DMS153 treated with DMSO at 0.1 percent for 48 hours (cell line): Measurements from ENCODE around the gene SLC22A6.
A peak's percentile ranks its signal among the peaks of the same experiment; 100 is the strongest.

ENCODE experiments used
- DNase-seq: peaks from one replicate; lab custom pipeline; 2025; ENCODE audit not compliant: unreplicated experiment; lab: John Stamatoyannopoulos, UW

Gene SLC22A6, protein sequence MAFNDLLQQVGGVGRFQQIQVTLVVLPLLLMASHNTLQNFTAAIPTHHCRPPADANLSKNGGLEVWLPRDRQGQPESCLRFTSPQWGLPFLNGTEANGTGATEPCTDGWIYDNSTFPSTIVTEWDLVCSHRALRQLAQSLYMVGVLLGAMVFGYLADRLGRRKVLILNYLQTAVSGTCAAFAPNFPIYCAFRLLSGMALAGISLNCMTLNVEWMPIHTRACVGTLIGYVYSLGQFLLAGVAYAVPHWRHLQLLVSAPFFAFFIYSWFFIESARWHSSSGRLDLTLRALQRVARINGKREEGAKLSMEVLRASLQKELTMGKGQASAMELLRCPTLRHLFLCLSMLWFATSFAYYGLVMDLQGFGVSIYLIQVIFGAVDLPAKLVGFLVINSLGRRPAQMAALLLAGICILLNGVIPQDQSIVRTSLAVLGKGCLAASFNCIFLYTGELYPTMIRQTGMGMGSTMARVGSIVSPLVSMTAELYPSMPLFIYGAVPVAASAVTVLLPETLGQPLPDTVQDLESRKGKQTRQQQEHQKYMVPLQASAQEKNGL

DNA sequence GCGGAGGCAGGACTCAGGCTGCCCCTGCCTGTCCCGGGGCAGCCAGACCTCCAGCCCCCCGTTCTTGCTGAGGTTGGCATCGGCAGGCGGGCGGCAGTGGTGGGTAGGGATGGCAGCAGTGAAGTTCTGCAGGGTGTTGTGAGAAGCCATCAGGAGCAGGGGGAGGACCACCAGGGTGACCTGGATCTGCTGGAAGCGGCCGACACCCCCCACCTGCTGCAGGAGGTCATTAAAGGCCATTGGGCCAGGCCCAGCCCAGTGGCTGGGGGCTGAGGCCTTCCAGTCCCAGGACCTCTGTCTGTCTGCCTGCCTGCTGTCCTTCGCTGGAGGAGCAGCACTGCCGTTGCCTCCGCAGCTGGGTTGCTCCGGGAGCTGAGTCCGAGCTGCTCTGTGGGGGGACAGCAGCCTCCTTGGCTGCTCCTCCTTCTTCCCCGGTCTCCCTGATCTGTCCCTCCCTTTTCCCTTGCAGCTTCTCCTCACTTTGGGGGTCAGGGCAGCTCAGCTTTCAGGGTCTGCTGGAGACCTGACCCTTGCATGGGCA lies at the start of gene SLC22A6:
Gene SLC22A6 (minus strand): TSS at position 517 of the 541 bp plus-strand sequence. CDS start 277 bp downstream, at position 240.
- no peak for DNase-seq

DNA sequence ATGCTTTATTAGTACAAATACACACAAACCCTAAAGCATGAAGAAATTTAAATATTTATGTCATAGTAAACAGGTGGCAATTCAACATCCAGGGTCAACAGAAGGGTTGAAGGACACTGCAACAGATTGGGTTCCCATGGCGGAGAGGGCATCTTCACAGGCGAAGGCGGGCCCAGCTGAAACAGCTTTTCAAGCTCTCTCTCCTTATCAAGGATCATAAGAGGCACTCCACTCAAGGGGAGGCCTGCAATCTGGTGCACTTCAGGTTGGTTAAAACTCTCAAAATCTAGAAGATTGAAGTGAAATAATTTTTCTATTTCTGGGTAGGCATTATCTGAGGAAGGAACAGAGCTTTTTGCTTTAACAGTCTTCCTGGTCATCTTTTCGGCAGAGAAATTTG lies 47.7 kb upstream of the SLC22A6 start:
- no peak for DNase-seq

- DNase-seq: peak; percentile 17
Measured at GRCh38 chr11:63023841-63024648, 39.3 kb upstream of the SLC22A6 start.

DNA sequence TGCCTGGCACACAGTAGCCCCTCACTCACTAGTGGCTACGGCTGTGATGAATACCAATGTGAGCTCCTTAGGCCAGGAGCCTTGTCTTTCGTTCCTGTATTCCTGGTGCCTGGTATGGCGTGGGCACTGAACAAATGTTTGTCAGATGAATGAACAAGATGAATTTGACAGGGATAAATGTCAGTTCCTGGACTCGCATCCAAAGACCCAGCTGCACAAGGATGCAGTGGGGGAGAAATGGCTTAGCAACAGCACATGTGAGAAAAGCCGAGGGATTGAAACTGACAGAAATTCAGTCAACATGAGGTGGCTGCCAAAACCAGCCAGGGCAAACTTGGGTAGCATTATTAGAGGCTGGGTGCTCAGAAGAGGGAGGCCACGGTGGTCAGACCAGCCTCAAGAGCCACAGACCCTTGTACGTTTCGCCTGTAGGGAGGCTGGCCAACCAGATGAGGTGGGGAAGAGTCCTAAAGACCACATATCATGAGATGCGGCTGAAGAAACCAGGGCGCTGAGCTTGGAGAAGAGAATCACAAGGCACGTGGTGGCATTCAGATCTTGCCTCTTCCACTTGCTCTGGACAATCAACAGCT lies 38.6 kb upstream of the SLC22A6 start:
- DNase-seq: no peak

- no peak for DNase-seq
Measured at GRCh38 chr11:63022441-63022840, 37.7 kb upstream of the SLC22A6 start.

- DNase-seq: no peak
Measured at GRCh38 chr11:63020671-63021291, 36.0 kb upstream of the SLC22A6 start.

DNA sequence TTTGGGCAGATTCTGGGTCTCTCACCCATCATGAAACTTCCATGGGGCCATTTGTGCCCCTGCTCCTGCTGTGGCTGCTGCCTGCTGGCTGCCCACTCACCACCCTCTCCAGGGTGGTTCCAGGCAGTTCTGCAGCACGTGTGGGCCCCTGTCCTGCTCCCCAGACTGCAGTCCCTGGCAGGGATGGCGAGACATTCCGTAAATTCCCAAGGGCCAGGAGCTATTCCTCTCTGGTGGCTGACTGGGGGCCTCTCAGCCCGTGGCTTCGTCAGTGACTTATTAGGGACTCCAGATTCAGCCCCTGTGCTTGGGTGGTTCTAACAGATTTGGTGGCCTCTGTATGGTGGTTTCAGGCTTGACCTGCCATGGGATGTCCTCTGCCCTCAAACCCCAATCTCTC lies 34.7 kb upstream of the SLC22A6 start:
- no peak for DNase-seq

DNA sequence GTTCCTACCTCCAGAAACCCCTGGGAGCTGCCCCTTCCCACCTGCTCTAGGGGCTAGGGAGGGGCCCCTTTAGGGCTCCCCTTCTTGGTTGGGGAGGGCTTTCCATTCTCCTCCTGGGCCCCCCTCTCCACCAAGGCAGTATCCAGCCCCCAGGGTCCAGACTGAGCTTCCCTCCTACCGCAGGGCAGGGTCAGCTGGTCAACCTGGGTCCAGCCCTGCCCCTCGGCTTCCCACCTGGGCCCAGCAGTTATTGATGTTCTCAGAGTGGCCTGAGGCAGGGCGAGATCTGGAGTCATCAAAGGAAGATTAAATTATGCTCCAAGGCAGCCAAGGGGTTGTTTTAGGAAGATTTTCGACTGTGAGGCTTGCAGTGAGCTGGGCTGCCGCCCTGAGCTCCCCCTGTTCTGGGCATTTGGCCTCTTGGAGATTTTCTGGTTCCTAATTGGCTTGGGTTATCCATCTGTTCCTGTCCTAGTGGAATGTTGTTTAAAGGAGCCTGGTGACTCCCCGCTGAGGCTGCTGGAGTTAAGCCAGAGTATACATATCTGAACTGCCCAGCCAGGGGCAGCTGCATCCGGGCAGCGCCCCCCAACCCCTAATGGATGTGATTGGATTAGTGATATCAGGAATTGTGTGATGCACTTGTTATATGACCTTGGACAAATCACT lies 32.7 kb upstream of the SLC22A6 start:
- DNase-seq: no peak

- DNase-seq: no peak
Measured at GRCh38 chr11:63015521-63016215, 30.9 kb upstream of the SLC22A6 start, which contains the start of gene SLC22A8. SLC22A8 (minus strand) TSS chr11:63015841; CDS start chr11:63014958, 883 bp downstream.

- DNase-seq: no peak
Measured at GRCh38 chr11:63014408-63015055, 29.8 kb upstream of the SLC22A6 start.

GRCh38 chr11:63012839-63013238 lies 28.1 kb upstream of the SLC22A6 start:
- DNase-seq: no peak

GRCh38 chr11:63012430-63012829 lies 27.7 kb upstream of the SLC22A6 start:
- no peak for DNase-seq

GRCh38 chr11:63010934-63011439 lies 26.2 kb upstream of the SLC22A6 start:
- DNase-seq: no peak

DNA sequence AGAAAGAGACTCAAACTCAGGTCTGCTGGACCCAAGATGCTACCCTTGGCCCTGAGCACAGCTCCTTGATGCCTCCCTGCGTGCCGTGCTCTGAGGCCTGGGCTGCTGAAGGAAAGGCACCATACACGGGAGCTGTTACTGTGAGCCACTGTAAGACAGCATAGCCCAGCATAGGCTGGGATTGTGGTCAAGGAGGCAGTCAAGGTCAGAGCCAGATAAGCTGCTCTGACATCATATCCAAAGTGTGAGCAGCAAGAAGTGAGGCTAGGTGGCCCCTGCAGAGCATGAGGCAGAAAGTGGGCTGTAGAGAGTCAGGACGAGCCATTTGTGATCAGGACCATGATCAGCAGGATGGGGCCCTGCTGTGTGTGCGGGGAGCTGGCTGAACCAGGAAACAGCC lies 23.2 kb upstream of the SLC22A6 start:
- no peak for DNase-seq

GRCh38 chr11:63001456-63001855 lies 16.7 kb upstream of the SLC22A6 start:
- no peak for DNase-seq

GRCh38 chr11:62999649-63000048 lies 14.9 kb upstream of the SLC22A6 start:
- DNase-seq: no peak

DNA sequence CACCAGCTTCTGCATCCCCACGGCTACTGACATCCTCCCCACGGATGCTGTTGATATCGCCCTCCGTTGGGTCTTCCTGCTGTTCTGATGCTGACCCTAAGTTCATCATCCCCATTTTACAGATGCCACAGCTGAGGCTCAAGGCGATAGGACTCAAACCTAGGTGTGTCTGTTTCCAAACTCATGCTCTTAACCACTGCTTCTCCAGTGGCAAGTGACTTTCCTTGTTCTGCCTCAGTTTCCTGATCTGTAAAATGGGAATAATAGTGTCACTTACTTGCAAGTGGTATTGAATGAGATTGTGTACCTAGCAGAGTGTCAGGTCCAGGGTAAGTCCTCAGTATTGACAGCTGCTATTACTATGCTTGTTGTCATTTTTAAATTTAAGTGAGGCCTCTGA lies 14.4 kb upstream of the SLC22A6 start:
- DNase-seq: no peak

DNA sequence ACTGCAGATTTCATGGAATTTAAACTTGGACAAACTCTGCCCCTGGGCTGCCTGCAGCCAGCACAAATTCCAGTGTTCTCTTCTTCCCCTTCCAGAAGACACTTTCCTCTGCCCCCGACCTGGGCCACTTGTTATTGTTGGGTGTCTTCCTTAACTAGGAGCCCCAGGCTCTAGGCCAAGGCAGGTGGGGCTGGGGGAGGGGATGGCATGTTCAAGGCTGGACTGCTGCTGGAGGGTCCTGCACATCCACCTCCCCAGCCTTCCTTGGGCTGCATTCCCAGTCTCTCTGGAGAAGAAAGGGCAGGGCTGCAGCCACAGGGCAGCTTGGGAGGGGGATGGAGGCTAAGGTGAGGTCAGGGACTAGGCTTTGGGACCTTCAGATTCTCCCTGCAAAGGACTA lies 11.5 kb upstream of the SLC22A6 start:
- no peak for DNase-seq

- DNase-seq: no peak
Measured at GRCh38 chr11:62994775-62995174, 10.0 kb upstream of the SLC22A6 start.
